Dermis blood vessel endothelial cell (primary cell): ENCODE measurements around the gene VENTX. TPM values are rescaled to one million over a fixed set of nuclear protein-coding genes. Genes with fewer than 3 reads are reported as not detected.

Source experiments
- DNase-seq: peaks from one replicate; pipeline ENCODE4 v3.0.0; 2010
- total RNA-seq: library from RNA; depleted of rRNA; stranded (reverse); fragments of >200 nt; gene quantifications from 2 replicates; pipeline ENCODE4 v1.2.3, GENCODE V29; 2014

Gene VENTX
- total RNA-seq, 1 donor from 2014 or later: not detected

DNA sequence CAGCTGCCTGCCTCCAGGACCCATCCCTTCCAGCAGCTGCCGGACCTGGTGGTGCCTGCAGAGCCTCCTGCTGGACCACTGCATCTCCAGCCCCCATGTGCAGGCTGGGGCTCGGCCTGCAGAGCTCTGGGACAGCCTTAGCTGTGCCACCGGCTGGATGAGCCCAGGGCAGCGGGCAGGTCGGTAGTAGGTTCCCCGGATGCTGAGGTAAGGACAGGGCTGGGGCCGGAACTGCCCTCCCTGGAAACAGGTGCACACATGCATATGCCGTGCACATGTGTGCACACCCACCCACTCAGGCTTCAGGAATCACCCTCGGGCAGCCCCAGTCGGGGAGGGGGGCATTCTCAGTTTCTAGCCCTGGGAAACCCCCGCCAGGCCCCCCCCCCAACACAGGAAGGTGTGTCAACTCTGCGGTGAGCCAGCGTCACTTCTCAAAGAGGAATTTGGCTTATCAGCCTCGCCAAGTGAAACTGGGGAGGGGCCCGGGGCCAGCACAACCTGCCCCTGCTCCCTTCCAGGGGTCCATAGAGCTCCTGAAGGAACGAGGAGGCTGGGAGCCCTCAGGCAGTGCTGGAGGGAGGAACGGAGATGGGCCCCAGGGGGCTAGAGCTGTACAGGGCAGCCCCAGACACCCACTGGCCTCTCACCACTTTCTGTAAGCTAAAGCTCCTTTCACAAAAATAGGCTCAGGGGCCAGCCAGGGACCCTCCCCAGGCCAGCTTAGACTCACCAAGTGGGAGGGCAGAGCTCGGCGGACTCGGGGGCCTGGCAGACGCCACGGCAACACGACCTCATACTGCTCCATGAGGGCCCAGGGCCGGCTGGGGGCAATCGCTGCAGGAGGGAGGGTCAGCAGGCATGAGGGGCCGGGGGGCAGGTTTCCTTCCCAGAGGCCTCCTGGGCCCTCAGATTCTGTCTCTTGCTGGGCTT lies 37.4 kb downstream of the VENTX start:
- no peak for DNase-seq

- no peak for DNase-seq
These were observed 38.0 kb downstream of the VENTX start for GRCh38 chr10:133275684-133276092.

DNA sequence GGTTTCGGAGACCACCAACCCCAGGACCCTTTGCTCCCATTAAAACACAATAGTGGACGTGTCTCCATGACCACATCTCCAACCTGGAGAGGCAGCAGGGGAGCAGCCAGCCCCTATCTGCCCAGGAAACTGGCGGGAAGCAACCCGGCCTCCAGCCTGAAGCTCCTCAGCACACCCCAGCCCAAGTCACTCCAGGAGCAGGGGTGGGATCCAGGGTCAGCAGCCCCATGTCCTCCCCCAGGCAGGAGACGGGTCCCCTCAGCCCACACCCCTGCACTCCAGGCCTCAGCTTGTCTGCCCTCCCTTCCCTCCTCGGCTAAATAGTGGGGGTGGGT lies 38.4 kb downstream of the VENTX start:
- no peak for DNase-seq

DNA sequence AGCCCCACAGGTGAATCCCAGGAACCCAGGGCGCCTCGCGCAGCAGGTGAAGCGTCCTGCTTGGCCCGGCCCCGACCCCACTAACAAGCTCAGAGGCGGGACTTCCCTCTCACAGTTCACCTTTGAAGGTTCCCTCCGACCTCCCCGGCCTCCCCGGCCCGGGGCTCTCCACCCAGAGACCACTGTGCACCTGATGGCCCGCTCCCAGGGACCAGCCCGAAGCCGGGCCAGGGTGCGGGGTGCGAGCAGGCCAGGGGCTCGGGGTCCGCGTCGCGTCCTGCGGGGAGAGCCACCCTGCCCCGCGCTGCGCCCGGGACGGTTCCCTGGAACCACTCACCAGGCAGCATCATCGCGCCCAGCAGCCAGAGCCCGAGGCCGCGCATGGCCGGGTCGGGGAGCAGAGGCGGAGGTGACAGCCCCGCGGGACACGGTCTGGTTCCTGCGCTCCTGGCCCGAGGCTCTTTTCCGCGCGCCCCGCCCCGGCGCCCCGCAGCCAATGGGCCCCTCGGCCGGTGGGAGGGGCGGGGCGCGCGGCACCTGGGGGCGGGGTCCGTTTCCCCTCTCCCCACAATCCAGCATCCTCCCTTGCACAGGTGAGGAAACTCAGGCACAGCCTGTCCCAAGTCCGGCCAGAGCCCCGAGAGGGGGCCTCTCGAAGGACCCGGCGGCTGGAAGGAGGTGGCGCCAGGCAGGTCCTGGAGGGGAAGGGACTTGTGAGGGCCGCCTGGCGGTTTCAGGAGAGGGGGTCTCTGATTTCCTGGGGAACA lies 39.0 kb downstream of the VENTX start, which contains the start of gene ADAM8:
Gene ADAM8, minus strand, starts transcription at position 434 of the 767 bp plus-strand sequence. Its CDS starts 51 bp downstream, at position 383.
- no peak for DNase-seq

DNA sequence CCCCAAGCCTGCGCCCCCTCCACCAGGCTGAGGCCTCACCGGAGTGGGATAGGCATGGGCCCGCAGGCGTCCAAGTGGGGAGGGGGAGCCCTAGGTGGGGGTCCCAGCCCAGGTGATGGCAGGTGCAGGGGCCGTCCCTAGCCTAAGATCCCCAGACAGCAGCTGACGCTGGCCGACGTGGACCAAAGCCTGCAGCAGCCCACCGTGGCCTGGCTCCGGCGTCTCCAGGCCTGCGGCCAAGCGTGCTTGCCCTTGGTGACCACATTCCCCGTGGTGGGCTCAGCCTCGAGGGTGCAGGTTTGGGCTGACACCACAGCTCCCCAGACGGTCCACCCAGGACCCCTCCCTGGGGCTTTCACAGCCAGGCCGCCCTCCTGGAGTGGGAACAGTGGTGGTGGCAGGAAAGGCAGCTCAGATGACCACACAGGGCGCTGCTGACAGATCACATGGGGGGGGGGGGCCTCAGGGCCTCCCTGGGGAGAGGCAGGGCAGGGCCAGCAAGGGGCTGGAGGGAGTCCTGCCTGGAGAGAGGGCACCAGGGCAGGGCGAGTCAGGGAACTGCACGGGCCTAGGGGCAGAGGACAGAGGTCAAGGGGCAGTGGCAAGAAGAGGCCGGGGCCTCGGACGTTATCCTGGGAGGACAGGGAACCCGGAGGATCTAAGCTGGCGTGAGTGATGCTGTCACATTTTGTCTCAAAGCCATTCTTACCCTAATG lies 39.8 kb downstream of the VENTX start:
- DNase-seq: no peak

GRCh38 chr10:133277993-133278576 lies 40.4 kb downstream of the VENTX start:
- DNase-seq: no peak

DNA sequence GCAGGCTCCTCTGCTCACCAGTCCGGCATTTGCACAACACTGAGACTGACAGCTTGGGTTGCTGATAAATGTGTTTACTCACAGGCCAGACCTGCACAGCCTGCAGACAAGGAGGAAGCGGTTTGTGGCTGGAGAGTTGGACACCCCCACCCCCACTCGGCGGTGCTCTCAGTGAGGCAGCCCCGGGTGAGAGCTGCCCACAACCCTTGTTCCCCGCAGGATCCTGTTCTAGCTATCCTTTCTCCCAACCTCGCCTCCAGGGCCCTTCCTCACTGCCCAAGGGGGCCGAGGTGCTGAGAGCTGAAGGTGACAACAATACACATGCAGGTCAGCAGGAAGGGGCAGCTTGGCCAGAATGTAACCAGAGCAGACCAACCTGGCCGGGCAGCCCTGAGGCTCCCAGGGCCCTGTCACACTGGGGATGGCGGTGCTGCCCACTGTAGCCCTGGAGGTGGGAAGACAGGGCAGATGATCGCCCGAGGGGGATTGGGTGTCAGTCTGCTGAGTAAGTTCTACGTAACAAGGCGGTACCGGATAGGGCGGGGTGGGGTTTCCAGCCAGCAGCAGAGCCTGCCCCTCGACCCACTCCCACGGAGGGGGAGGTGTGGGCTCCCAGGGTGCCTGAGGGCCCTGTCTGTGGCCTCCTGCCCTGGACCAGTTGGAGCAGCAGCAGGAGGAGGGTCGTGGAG lies 41.1 kb downstream of the VENTX start:
- DNase-seq: no peak

DNA sequence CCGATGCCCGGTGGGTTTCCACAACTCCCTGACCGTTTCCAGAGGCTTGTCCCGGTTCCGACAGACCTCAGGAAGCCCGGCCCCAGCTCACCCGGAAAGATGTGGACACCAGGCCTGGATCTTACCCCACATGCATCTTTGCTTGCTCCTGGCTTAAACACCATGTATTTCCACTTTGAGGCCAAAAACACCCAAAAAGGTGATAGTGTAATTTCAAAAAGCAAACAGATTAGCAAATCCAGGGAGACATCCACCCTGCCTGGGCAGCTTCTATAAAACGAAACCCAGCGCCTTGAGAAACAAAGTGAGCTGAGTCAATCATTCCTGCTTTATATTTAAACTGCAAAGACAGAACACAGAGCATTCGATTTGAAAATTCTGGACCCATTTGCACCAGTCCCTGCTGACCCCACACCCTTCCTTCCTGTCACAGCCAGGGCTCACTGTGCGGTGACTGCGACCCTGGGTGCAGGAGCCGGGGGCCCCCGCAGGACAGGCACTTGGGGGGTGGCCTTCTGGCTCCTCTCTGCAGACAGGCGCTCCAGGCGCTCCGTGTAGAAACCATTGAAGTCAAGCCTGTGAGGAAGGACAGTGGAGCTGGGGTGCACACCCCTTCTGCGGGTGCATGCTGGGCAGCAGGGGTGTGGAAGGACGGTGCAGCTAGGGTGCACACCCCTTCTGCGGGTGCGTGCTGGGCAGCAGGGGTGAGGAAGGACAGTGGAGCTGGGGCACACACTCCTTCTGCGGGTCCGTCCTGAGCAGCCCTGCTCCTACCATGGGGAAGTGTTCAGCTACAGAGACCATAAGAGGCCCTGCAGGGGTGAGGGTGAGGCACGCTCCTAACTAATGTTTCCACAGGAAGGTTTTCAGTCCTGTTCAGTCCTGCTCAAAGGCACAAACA lies 41.9 kb downstream of the VENTX start:
- DNase-seq: no peak

DNA sequence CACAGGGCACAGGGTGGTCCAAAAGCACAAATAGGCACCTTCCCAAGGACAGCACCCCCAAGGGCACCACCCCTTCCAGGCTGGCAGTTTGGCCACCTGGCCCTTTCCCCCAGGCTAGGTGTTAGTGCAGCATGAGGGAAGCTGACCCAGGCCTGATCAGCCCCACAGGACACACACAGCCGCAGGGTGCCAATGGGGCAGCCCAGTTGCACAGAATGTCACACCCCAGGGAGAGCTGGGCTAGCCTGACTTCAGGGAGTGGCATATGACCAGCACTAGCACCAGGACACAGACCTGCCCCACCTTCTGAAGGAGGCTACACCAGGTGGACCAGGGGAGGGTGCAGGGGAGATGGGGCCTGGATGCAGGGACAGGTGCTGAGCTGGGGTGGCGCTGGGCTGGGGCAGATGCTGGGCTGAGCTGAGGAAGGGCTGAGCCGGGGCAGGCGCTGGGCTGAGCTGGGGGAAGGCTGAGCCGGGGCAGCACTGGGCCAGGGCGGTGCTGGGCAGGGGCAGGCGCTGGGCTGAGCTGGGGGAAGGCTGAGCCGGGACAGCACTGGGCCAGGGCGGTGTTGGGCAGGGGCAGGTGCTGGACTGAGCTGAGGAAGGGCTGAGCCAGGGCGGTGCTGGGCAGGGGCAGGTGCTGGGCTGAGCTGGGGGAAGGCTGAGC lies 42.9 kb downstream of the VENTX start:
- DNase-seq: no peak

- no peak for DNase-seq
These were observed 43.4 kb downstream of the VENTX start for GRCh38 chr10:133281084-133281483.

DNA sequence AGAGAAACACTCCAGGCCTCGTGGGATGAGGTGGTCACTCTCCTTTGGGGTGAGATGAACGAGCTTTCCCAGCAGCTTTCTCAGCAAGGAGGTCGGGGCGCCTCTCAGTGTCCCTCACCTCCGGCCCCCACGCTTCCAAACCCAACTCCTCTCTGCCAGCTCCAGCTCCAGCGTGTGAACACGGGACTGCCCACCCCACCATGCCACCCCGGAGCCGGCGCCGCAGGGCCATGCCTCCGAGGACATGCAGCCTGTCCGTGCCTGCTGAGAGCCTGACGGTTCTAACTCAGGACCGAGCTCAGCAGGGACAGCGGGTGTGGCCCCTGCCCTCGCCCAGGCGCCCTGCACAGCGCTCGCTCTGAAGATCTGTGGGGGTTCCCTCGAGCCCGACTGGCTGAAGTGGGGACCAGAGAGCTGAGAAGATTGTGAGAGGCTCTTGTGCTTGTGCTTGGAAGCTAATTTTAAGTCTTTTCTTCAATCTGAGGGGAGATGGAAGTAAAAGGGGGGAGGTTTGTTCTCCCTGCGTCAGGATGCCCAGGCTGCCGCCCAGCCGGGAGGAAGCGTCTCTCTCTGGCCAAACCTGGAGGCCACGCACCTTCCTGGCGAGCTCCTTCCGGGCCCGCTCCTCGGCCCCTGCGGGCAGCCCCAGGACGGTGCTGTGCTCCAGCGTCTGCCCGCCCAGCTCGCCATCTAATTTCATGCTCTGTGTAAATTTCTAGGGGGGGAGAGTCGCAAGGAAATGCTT lies 44.1 kb downstream of the VENTX start:
- no peak for DNase-seq

DNA sequence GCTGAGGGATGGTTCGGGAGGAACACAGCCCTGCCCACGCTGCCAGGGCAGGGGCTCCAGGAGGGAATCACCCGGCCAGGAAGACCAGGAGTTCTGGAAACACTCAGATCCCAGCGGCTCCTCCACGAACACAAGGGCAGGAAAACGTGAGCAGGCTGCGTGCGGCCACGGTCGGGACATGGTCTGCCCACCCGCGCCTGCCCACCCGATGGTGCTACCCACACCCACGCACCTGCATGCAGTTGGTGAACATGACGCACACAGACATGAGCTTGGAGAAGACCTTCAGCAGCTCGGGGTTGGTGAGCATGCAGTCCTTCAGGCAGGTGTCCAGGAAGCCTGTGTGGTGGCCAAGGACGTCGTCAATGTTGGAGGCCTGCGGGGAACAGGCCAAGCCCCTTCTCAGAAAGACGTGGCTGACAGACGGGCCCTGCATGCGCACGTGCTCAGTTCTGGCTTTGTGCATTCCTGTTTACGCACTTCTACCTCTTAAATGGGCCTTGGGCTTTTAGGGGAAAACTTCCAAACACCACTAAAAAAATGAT lies 45.3 kb downstream of the VENTX start:
- no peak for DNase-seq

DNA sequence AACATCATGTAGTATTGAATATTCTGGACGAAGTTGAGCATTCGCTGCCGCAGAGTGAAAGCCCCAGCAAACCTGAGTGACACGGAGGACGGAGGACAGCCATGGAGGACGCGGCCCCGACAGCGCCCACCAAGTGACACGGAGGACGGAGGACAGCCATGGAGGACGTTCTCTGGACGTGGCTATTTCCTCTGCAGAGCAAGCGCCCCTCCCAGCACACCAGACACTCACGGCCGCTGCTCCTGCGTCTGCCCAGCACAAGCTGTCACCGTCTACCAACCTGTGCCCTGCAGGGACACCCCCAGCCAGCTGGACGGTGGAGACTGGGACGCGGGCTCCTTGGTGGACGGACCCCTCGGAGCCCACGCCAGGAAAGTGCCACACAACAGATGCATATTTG lies 46.3 kb downstream of the VENTX start:
- DNase-seq: no peak

DNA sequence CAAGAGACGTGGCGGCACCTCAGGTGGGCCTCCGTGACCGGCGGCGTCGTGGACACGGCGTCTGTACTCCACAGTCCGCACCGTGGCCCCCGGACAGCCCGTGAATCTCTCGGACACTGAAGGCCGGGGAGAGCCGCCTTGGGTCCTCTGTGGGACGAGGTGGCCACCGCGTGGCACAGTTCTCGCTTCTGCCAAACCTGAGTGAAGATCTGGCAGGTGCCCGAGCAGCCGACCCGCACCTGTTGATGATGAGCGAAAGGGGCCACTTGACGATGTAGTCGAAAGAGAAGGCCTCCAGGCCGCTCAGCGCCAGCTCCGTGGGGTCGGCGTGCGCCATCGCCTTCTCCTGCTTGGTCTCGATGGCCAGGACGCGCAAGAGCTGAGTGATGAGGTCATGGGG lies 47.6 kb downstream of the VENTX start:
- DNase-seq: no peak

DNA sequence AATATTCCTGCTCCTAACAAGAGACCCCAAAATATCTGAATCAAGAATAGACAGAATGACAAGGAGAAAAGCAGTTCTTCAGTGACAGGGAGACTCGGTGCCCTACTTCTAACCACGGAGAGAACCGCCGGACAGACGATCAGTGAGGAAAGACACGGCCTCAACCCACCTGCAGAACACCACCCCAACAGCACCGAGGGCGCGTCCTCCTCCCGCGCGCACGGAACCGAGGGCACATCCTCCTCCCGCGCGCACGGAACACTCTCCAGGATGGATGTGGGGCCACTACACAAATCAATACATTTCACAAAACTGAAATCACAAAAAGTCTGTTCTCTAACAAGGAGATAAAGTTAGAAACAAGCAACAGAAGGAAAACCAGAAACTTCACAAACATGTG lies 48.7 kb downstream of the VENTX start:
- no peak for DNase-seq

DNA sequence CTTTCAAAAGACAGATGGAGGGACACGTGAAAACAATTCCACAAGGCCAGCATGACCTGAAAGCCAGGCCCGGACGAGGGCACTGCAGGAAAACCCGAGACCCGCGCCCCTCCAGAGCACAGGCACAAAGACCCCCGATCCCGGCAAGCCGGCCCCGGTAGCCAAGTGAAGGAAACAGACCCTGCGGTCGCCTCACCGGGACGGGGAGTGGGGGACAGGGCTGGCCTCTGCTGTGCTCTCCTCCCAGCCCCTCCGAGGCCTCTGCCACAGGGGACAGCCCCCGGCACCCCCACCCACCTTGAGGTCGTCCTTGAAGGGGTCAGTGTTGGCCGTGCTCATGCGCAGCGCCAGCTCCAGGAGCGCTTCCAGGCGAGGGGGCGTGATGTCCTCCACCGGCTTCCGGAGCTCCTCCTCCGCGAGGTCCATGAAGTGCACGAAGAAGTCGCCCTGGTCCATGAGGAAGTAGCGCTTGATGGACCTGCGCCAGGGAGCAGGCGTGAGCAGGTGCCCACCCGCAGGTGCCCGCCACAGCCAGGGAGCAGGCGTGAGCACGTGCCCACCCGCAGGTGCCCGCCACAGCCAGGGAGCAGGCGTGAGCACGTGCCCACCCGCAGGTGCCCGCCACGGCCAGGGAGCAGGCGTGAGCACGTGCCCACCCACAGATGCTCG lies 50.3 kb downstream of the VENTX start:
- no peak for DNase-seq

- no peak for DNase-seq
These were observed 52.1 kb downstream of the VENTX start for GRCh38 chr10:133289761-133290160.
